Ovary (tissue), 9 donors: ENCODE data around the gene DCTN3. TPM values are rescaled to one million over a fixed set of nuclear protein-coding genes. Genes with fewer than 3 reads are reported as not detected.

Source experiments
- DNase-seq, 5 donors: peaks; one replicate each; pipeline ENCODE4 v3.0.0-alpha.2; 2019 to 2020
- H3K27ac ChIP-seq, 2 donors: fragments of 200-600 bp; one replicate each; pipeline versions ENCODE4 v1.5.1 to v1.8.0; 2019 to 2022
- H3K27me3 ChIP-seq: fragments of 200-600 bp; one replicate; pipeline ENCODE4 v1.8.0; 2022
- H3K36me3 ChIP-seq: fragments of 200-600 bp; sonication (generic); one replicate; pipeline ENCODE4 v1.5.1; 2019
- H3K4me1 ChIP-seq: one replicate; pipeline ENCODE4 v1.8.1; 2013; ENCODE audit warnings: mild to moderate bottlenecking, moderate library complexity; ENCODE audit not compliant: insufficient read depth
- H3K4me3 ChIP-seq: fragments of 200-600 bp; sonication (generic); one replicate; pipeline ENCODE4 v1.5.1; 2017
- H3K9me3 ChIP-seq, 2 donors: fragments of 200-600 bp in 1 of 2; sonication (generic) in 1 of 2; one replicate each; pipeline versions ENCODE4 v1.5.1 to v1.8.1; 2013 to 2019; ENCODE audit warnings: mild to moderate bottlenecking in 1 of 2, moderate library complexity in 1 of 2
- CTCF ChIP-seq, 3 donors: fragments of 450-650 bp in 2 of 3; fragments of 200-600 bp in 1 of 3; IDR thresholded peaks; one replicate each; pipeline versions ENCODE4 v1.5.1 to v1.8.0; 2016 to 2022; ENCODE audit warnings: antibody characterized with exemption in 3 of 3, mild to moderate bottlenecking in 1 of 3
- EP300 ChIP-seq: sonication (generic); formaldehyde crosslinking; IDR thresholded peaks from one replicate; pipeline ENCODE4 v1.6.1; 2017; ENCODE audit warnings: antibody characterized with exemption
- POLR2A ChIP-seq: fragments of 450-650 bp; IDR thresholded peaks from one replicate; pipeline ENCODE4 v1.6.1; 2017; ENCODE audit warnings: antibody characterized with exemption, mild to moderate bottlenecking, moderate library complexity
- WGBS, 3 donors: extraction: QIAGEN DNeasy Blood & Tissue Kit in 1 of 3; methylation state at CpG; one replicate each; pipeline versions ENCODE4 v1.1.5 to v1.1.7; 2013 to 2017; 5-methylcytosine and 5-hydroxymethylcytosine counted together
- intact Hi-C, 4 donors: fragments of 100-400 bp; cut with DNase I; formaldehyde crosslinking; loops; one replicate each; pipeline versions ENCODE4 v1.11.0 to v1.15.1; 2022 to 2023
- polyA plus RNA-seq, 2 donors: library from polyadenylated mRNA; stranded (reverse); fragments of 200-250 nt in 1 of 2; fragments of 350-450 nt in 1 of 2; fragmentation: Illumina TruSeq in 1 of 2; extraction: RNeasy Lipid Tissue Mini Kit (QIAGEN cat#74804) in 1 of 2; gene quantifications; one replicate each; pipeline ENCODE4 v1.2.3, GENCODE V29; 2013 to 2014
- total RNA-seq, 7 donors: library from RNA; depleted of rRNA in 2 of 7; stranded (reverse); fragments of >200 nt in 2 of 7; fragmentation: NEBNext Ultra II Directional in 3 of 7; extraction: Animal tissue kit (Norgen Biotek cat#: 25700) in 3 of 7; gene quantifications; one replicate each; pipeline versions ENCODE4 v1.1.0 to v1.2.4, GENCODE V29; 2016 to 2023
- donor health status: DM: no; HTN: no; CAD: no; lungs with moderate emphysema.
- donor health status: DM: no; HTN: no; CAD: no.
- donor health status: Bipolar disorder and iron deficiency.
- donor health status: DM: yes; HTN: yes; CAD: no.
- donor health status: DM: no; HTN: no; CAD: no.
- donor health status: DM: yes; HTN: yes; CAD: no.

DCTN3 gene
- total and polyA plus RNA-seq, 9 donors, result 56.4 to 106 (median 95.3) TPM

- 8 to 20% (median 11%) methylated on average over 17 of the region's 17 CpGs for WGBS, 3 donors
- Histone ChIP-seq H3K4me3 (no peak overlapping the region), H3K4me1 (peaks cover 10% of the 10 kb centered on the region), H3K27ac (no peak overlapping the region), H3K9me3 (no peaks in the 10 kb centered on the region), H3K36me3 (no peaks in the 10 kb centered on the region), H3K27me3 (no peaks in the 10 kb centered on the region)
- no peak for TF ChIP-seq EP300
- TF ChIP-seq CTCF (IDR thresholded peaks at IDR 0.05), result no peak
- no peak for TF ChIP-seq POLR2A
- DNase-seq, result no peak
- intact Hi-C loops, result no loop called here
Measured at GRCh38 chr9:34579104-34579807, 41.0 kb downstream of the DCTN3 start.

- Histone ChIP-seq H3K27me3 (no peaks in the 10 kb centered on the region), H3K4me3 (no peak overlapping the region), H3K4me1 (peaks cover 10% of the 10 kb centered on the region)
Measured at GRCh38 chr9:34578241-34579103, 41.8 kb downstream of the DCTN3 start.

GRCh38 chr9:34577400-34578240, 42.7 kb downstream of the DCTN3 start:
- H3K36me3 ChIP-seq, result no peaks in the 10 kb centered on the region
- WGBS, 3 donors, result 2% methylated on average over 32 to 62 of the region's 62 CpGs
- TF ChIP-seq POLR2A (no peak), CTCF (IDR thresholded peaks at IDR 0.05) (no peak), EP300 (no peak)
- peaks cover 10% of the 10 kb centered on the region for H3K4me1 ChIP-seq
- intact Hi-C loops, result no loop called here
- no peak for DNase-seq
- no peaks in the 10 kb centered on the region for H3K9me3 ChIP-seq
- no peak overlapping the region for H3K4me3 ChIP-seq
- H3K27ac ChIP-seq, result no peak overlapping the region
- no peaks in the 10 kb centered on the region for H3K27me3 ChIP-seq

More at GRCh38 chr9:34578241-34579103, 41.8 kb downstream of the DCTN3 start:
- TF ChIP-seq POLR2A (no peak), EP300 (no peak), CTCF (IDR thresholded peaks at IDR 0.05) (no peak)
- peak in 1 of 5 donors; percentile 51 for DNase-seq
- Histone ChIP-seq H3K27ac (no peak overlapping the region), H3K9me3 (no peaks in the 10 kb centered on the region), H3K36me3 (no peaks in the 10 kb centered on the region)
- intact Hi-C loops, result no loop called here
- 24 to 38% (median 27%) methylated on average over 16 to 28 of the region's 28 CpGs for WGBS, 3 donors
